NOMO-1 treated with DMSO at 0.1 percent for 48 hours (cell line): Measurements from ENCODE around the gene HBQ1.
"Not testable (repeated sequence)": the region's sequence is repeated elsewhere in the genome, so short reads cannot be mapped to it uniquely, and the experiment has no call there.

ENCODE experiments used
- DNase-seq: peaks from one replicate; lab custom pipeline; 2025; ENCODE audit not compliant: unreplicated experiment; lab: John Stamatoyannopoulos, UW

Gene HBQ1

DNA sequence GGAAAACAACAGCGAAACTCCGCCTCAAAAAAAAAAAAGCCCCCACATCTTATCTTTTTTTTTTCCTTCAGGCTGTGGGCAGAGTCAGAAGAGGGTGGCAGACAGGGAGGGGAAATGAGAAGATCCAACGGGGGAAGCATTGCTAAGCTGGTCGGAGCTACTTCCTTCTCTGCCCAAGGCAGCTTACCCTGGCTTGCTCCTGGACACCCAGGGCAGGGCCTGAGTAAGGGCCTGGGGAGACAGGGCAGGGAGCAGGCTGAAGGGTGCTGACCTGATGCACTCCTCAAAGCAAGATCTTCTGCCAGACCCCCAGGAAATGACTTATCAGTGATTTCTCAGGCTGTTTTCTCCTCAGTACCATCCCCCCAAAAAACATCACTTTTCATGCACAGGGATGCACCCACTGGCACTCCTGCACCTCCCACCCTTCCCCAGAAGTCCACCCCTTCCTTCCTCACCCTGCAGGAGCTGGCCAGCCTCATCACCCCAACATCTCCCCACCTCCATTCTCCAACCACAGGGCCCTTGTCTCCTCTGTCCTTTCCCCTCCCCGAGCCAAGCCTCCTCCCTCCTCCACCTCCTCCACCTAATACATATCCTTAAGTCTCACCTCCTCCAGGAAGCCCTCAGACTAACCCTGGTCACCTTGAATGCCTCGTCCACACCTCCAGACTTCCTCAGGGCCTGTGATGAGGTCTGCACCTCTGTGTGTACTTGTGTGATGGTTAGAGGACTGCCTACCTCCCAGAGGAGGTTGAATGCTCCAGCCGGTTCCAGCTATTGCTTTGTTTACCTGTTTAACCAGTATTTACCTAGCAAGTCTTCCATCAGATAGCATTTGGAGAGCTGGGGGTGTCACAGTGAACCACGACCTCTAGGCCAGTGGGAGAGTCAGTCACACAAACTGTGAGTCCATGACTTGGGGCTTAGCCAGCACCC lies 5.0 kb upstream of the HBQ1 start:
- DNase-seq: no peak

DNA sequence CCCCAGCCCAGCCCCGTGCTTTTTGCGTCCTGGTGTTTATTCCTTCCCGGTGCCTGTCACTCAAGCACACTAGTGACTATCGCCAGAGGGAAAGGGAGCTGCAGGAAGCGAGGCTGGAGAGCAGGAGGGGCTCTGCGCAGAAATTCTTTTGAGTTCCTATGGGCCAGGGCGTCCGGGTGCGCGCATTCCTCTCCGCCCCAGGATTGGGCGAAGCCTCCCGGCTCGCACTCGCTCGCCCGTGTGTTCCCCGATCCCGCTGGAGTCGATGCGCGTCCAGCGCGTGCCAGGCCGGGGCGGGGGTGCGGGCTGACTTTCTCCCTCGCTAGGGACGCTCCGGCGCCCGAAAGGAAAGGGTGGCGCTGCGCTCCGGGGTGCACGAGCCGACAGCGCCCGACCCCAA lies 4.3 kb upstream of the HBQ1 start:
- not testable (repeated sequence) for DNase-seq

DNA sequence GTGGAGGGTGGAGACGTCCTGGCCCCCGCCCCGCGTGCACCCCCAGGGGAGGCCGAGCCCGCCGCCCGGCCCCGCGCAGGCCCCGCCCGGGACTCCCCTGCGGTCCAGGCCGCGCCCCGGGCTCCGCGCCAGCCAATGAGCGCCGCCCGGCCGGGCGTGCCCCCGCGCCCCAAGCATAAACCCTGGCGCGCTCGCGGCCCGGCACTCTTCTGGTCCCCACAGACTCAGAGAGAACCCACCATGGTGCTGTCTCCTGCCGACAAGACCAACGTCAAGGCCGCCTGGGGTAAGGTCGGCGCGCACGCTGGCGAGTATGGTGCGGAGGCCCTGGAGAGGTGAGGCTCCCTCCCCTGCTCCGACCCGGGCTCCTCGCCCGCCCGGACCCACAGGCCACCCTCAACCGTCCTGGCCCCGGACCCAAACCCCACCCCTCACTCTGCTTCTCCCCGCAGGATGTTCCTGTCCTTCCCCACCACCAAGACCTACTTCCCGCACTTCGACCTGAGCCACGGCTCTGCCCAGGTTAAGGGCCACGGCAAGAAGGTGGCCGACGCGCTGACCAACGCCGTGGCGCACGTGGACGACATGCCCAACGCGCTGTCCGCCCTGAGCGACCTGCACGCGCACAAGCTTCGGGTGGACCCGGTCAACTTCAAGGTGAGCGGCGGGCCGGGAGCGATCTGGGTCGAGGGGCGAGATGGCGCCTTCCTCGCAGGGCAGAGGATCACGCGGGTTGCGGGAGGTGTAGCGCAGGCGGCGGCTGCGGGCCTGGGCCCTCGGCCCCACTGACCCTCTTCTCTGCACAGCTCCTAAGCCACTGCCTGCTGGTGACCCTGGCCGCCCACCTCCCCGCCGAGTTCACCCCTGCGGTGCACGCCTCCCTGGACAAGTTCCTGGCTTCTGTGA lies 3.5 kb upstream of the HBQ1 start, which contains the start of gene HBA1:
TSS of gene HBA1 (plus strand) at position 204 of the 906 bp plus-strand sequence. CDS start at position 241, 37 bp downstream.
- not testable (repeated sequence) for DNase-seq

DNA sequence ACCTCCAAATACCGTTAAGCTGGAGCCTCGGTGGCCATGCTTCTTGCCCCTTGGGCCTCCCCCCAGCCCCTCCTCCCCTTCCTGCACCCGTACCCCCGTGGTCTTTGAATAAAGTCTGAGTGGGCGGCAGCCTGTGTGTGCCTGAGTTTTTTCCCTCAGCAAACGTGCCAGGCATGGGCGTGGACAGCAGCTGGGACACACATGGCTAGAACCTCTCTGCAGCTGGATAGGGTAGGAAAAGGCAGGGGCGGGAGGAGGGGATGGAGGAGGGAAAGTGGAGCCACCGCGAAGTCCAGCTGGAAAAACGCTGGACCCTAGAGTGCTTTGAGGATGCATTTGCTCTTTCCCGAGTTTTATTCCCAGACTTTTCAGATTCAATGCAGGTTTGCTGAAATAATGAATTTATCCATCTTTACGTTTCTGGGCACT lies 2.9 kb upstream of the HBQ1 start:
- peak; percentile 99 for DNase-seq

DNA sequence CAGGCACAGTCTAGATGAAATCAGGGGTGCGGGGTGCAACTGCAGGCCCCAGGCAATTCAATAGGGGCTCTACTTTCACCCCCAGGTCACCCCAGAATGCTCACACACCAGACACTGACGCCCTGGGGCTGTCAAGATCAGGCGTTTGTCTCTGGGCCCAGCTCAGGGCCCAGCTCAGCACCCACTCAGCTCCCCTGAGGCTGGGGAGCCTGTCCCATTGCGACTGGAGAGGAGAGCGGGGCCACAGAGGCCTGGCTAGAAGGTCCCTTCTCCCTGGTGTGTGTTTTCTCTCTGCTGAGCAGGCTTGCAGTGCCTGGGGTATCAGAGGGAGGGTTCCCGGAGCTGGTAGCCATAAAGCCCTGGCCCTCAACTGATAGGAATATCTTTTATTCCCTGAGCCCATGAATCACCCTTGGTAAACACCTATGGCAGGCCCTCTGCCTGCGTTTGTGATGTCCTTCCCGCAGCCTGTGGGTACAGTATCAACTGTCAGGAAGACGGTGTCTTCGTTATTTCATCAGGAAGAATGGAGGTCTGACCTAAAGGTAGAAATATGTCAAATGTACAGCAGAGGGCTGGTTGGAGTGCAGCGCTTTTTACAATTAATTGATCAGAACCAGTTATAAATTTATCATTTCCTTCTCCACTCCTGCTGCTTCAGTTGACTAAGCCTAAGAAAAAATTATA lies 2.1 kb upstream of the HBQ1 start:
- no peak for DNase-seq

DNA sequence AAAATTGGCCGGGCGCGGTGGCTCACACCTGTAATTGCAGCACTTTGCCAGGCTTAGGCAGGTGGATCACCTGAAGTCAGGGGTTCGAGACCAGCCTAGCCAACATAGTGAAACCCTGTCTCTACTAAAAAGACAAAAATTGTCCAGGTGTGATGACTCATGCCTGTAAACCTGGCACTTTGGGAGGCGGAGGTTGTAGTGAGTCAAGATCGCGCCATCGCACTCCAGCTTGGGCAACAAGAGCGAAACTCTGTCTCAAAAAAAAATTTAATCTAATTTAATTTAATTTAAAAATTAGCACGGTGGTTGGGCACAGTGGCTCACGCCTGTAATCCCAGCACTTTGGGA lies 1.6 kb upstream of the HBQ1 start:
- DNase-seq: no peak

DNA sequence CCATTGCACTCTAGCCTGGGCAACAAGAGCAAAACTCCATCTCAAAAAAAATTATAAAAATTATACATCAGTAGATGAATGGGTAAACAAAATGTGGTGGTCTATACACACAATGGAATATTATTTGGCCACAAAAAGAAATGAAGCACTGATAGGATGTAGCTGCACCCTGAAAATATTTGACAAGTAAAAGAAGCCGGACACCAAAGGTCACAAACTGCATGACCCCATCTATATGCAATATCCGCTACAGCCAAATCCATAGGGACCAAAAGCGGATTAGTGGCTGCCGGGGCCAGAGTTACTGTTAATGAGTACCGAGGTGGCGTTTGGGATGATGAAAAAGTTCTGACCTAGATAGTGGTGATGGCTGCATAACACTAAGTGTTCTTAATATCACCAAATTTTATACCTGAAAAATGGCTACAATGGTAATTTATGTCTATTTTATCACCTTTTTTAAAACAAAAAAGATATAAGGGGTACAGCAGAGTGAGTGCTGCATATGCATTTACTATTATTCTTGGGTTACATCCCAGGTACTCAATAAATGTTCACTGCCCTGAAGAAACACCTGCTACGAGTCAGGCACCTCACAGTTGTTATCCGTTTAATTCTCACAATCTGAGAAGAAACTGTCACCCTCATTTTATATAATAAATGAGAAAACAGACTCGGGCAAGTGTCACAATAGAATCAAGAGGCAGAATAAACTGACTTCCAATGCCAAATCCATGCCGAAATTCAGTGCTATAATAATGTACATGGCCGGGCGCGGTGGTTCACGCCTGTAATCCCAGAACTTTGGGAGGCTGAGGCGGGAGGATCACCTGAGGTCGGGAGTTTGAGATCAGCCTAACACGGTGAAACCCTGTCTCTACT lies 807 bp upstream of the HBQ1 start:
- DNase-seq: no peak

DNA sequence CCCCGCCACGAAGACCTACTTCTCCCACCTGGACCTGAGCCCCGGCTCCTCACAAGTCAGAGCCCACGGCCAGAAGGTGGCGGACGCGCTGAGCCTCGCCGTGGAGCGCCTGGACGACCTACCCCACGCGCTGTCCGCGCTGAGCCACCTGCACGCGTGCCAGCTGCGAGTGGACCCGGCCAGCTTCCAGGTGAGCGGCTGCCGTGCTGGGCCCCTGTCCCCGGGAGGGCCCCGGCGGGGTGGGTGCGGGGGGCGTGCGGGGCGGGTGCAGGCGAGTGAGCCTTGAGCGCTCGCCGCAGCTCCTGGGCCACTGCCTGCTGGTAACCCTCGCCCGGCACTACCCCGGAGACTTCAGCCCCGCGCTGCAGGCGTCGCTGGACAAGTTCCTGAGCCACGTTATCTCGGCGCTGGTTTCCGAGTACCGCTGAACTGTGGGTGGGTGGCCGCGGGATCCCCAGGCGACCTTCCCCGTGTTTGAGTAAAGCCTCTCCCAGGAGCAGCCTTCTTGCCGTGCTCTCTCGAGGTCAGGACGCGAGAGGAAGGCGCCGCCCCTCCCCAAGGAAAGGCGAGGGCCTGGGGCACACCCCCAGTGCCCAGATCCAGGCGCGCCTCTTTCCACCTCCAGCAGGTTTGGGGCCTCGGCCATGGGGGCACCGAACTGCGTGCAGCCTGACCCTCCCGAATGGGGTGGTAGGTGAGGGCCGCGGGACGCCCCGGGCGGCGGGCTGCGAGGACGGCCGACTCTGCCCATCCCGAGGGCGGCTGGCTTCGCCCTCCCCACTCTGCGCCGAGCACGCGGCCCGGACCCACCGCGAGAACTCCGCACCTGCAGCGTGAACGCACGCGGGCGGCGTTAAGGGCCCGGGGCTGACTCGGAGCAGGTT lies 664 bp downstream of the HBQ1 start:
- peak; percentile 71 for DNase-seq

DNA sequence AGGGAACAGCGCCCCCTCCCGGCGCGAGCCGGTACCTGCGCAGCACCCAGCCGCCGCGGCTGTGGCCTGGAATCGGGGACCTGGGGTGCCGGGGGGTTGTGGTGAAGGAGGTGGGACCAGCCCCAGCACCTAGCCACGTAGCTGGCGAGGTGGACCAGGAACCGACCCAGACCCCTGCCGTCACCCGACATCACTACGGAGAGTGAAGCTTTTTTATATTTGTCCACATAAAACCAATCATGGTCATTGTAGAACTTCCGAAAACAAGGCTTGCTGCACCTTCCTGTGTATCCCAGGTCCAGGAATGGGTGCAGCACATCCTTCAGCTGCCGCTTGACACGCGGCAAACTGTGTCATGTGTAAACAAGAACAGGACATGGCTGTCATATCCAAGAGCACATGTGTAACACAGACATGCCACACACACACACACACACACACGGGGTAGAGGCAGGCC lies 1.3 kb downstream of the HBQ1 start:
- no peak for DNase-seq

DNA sequence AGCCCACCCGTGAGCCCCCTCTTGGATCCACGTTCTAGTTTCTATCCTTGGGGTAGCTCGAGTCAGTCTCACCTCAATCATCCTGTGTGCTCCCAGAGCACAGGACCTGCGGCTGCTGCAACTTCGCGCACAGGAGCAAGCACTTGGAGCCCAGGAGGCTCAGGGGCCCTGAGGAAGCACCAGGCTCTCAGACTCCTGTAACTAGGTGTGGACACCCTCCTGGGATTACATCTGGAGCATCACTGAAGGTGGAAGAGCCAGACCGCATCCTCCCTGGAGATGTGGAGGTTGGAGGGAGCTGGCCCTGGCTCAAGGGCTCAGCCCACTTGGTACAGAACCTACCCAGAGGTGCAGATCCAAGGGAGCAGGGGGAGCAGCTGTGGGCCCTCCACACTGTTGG lies 2.7 kb downstream of the HBQ1 start:
- no peak for DNase-seq

DNA sequence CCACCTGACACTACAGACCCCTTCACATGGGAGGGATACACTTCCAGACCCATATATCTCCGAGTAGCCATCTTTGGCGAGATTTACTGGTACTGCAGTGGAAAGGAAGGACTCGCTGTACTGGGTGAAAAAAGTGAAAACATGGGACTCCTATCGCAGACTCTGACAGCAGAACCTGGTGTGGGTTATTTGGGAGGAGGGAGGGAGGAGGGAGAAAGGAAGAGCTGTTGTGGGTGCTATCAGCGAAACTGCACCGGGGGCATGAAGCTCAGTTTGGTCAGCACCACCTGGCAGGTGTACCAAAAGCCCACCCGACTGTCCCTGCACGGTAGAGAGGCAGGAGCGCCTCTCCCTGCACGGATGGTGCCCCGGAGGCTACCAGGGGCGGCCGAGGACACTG lies 5.0 kb downstream of the HBQ1 start:
- no peak for DNase-seq

DNA sequence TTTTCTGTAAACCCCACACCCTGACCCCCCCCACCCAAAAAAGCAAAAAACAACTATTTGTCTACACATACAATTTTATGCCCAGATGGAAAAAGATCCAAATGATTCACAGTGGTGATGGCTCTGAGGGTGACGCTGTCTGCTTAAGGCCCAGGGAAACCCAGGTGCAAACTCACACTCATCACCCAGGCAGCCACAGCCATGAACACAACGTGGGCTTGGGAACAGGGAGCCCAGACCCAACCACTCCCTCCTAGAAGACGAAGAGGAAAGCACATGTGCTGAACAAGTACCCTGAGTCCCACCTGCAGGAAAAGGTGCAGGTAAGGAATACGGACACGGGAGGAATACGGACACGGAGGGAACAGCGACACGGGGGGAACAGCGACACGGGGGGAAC lies 5.4 kb downstream of the HBQ1 start:
- DNase-seq: no peak

DNA sequence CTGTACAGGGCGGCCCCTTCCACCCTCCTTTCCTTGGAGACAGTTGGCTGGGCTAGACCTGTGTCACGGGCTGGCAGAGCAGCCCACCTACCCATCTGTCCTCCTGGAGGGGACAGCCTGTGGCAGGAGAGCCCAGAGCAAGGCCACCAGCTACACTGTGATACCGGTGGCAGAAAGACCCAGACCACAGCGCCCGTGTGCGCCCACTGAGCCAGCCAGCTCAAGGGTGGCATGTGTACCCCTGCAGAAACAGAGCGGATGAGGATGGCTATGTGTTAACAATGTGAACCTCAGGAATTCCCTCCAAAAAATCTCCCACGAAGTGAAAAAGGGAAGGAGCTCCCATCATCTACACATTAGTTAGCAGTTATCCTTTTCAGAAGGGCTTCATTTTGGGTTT lies 7.1 kb downstream of the HBQ1 start:
- no peak for DNase-seq

DNA sequence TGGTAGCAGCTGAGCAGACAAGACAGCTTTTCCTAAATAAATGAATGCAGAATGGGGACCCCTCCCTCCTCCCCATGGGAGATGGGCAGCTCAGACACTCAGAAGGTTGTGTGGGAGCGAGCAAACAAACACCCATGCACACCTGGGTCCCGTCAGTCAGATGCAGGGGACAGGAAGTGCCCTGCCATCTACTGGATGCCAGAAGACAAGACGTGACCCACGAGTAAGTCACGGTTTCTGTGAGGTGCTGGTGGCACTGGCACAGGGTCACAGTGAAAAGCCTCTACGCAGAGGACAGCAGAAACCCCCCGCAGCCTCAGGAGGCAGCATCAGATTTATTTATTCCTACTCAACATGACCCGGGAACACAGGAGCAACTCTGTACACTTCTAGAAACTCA lies 8.4 kb downstream of the HBQ1 start:
- DNase-seq: no peak

DNA sequence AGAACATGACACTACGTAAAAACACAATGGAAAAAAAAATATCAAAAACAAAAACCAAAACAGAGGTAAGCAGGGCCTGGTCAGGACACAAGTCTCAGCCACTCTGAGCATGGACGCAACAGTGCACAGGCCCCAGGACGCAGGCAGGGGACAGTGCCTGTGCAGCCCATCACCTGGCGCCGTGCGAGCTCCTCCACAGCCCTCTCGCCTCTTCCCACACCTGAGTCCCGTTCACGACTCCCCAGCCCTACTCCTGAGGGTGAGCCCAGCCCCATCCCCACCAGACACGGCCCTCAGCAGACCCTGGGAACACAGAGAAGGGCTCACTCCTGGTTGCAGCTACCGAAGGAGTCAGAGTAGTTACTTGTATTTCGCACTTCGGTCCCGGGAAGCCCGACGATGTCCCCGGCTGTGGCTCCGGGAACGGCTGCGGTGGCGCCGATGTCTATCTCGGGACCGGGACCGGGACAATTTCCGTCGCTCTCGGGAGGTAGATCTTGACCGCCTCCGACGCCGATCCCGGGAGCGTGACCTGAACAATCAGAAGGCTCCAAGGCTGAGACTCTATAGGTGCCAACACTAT lies 9.4 kb downstream of the HBQ1 start:
- DNase-seq: no peak

DNA sequence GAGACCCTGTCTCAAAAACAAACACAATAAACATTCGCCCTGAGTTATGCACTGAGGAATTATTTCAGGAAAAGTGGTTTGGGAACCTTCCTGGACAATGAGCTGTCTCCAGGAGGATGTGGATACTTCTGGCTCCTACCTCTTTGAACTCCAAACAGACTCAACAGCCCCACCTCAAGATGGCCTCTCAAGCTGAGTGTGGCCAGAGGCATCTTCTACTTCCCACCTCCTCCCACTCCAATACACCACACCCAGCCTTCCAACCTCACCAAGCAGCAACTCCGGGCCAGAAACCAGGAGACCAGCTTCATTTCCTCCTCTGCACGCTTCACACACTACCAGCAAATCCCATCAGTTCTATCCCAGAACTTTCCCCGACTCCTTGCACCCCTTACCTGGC lies 11.6 kb downstream of the HBQ1 start:
- no peak for DNase-seq

DNA sequence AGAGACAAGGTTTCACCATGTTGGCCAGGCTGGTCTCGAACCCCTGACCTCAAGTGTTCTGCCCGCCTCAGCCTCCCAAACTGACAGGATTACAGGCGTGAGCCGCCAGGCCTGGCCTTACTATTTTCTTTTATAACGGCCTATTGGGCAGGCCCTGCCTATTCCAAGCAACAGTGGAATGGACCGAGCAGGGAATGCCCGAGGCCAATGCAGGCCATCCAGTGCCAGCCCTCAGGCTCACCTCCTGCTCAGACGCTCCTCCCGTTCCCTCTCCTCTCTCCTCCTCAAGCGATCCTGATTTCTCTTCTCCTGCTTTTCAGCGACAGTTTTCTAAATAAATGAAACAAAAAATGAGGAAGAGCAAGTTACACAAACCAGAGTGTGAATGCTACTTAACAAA lies 12.4 kb downstream of the HBQ1 start:
- no peak for DNase-seq

DNA sequence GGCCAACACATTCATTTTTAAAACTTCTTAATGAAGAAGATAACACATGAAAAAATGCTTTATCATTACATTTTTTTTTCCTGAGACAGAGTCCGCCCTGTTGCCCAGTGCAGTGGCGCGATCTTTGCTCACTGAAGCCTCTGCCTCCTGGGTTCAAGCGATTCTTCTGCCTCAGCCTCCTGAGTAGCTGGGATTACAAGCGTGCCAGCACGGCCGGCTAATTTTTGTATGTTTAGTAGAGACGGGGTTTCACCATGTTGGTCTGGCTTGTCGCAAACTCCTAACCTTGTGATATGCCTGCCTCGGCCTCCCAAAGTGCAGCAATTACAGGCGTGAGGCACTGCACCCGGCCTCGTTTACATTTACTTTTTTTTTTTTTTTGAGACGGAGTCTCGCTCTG lies 13.2 kb downstream of the HBQ1 start:
- DNase-seq: no peak

DNA sequence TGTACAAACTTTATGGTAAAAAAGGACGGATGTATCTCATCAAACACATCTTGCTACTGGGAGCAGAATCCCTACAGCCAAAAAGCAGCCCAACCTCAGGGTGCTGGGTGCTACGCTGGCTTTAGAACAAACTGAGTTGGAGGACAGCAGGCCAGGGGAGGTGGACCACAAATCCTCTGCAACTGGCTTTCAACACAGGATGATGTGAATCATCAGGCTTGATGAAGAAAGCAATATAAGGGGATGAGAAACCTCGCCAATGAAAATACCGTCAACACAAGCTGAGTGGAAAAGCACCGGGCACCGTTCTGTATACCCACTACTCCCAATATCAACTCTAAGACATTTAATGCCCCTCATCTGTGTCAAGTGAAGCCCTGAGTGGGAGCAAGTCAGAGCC lies 14.3 kb downstream of the HBQ1 start:
- DNase-seq: no peak
